C1 segment of cervical spinal cord (tissue), 14 donors: Measurements from ENCODE around the gene EXOC6B.
"Not testable (repeated sequence)": the region's sequence is repeated elsewhere in the genome, so short reads cannot be mapped to it uniquely, and the experiment has no call there.

Source experiments
- DNase-seq, 14 donors: peaks; one replicate each; lab custom pipeline; 2025; lab: John Stamatoyannopoulos, UW

Gene EXOC6B

DNA sequence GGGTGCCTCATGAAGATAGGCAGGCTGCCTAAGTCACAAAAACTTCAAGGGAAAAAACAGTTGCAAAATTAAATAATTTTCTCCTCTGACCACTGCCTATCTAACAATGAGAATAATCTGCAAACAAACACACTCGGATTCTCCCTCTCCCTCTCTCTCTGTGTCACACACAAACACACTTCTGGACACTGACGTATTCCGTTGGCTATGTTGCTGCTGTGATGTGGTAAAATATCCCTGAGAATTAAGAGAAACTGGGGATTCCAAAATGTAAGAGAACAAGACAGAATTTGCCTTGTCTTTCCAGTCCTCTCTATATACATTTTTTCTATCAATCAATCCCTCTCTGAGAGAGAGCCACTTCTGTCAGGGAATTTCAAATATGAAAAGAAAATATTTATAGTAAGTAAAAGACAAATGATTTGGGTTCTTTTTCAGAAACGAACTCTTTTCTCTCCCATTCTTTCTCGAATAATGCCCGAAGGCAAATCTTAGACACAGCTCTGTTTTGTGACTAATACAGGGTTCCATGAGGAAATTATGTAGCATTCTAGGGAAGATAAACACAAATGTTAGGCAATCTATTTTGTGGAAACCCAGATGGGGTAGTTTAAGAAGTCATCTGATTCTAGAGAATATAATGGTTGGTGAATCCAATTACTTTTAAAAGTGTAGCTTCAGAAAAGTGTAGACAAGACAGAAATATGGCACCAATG is 367.9 kb downstream of the EXOC6B start:
- no peak for DNase-seq

DNA sequence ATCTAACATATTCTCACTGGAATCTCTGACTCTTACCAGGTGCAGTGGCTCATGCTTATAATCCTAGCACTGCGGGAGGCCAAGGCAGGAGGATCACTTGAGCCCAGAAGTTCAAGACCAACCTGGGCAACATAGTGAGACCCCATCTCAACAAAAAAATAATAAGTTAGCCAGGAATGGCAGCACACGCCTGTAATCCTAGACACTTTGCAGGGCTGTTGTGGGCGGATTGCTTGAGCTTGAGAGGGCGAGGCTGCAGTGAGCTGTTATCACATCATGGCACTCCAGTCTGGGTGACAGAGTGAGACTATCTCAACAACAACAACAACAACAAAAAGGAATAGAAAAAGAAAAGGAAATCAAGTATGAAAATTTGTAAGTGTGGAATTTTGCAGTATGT is 371.6 kb downstream of the EXOC6B start:
- no peak for DNase-seq

DNA sequence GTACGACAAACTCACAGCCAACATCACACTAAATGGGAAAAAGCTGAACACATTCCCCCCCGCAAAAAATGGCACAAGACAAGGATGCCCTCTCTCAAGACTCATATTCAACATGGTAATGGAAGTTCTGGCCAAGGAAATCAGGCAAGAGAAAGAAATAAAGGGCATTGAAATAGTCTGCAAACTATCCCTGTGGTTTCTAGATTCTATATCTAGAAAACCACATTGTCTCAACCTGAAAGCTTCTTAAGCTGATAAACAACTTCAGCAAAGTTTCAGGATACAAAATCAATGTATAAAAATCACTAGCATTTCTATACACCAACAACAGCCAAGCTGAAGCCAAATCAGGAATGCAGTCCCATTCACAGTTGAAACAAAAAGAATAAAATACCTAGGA is 383.6 kb downstream of the EXOC6B start:
- DNase-seq, result no peak

DNA sequence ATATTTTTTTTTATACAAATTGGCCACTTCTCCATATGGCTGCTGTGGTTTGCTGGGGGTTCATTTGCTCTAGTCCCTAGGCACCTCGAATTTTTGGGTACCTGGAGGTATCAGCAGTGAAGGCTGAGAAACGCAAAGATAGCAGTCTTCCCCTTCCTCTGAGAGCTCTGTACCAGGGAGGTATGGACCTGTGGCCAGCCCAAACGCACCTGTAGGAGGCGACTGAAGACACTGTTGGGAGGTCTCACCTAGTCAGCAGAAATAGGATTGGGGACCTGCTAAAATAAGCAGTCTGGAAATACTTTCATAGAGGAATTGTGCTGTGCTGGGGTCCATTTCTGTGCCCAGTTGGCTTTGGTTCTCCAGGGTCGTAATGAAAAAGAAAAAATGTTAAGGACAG is 385.9 kb downstream of the EXOC6B start:
- no peak for DNase-seq

DNA sequence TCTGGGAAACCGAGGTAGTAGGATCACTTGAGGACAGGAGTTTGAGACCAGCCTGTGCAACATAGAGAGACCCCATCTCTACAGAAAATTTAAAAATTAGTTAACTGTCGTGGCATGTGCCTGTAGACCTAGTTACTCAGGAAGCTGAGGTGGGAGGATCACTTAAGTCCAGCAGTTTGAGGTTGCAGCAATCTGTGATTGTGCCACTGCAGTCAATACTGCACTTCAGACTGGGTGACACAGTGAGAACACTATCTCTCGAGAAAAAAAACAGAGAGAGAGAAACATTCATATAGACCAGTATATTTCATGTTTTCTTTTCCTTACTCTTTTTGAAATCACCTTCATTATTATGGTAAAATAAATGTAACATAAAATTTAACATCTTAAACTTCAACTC is 387.5 kb downstream of the EXOC6B start:
- no peak for DNase-seq

DNA sequence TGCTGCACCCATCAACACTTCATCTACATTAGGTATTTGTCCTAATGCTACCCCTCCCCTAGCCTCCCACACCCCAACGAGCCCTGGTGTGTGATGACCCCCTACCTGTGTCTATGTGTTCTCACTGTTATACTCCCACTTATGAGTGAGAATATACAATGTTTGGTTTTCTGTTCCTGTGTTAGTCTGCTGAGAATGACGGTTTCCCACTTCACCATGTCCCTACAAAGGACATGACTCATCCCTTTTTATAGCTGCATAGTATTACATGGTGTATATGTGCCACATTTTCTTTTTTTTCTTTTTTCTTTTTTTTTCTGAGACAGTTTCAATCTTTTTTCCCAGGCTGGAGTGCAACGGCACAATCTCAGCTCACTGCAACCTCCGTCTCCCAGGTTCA is 394.1 kb downstream of the EXOC6B start:
- DNase-seq, result no peak

DNA sequence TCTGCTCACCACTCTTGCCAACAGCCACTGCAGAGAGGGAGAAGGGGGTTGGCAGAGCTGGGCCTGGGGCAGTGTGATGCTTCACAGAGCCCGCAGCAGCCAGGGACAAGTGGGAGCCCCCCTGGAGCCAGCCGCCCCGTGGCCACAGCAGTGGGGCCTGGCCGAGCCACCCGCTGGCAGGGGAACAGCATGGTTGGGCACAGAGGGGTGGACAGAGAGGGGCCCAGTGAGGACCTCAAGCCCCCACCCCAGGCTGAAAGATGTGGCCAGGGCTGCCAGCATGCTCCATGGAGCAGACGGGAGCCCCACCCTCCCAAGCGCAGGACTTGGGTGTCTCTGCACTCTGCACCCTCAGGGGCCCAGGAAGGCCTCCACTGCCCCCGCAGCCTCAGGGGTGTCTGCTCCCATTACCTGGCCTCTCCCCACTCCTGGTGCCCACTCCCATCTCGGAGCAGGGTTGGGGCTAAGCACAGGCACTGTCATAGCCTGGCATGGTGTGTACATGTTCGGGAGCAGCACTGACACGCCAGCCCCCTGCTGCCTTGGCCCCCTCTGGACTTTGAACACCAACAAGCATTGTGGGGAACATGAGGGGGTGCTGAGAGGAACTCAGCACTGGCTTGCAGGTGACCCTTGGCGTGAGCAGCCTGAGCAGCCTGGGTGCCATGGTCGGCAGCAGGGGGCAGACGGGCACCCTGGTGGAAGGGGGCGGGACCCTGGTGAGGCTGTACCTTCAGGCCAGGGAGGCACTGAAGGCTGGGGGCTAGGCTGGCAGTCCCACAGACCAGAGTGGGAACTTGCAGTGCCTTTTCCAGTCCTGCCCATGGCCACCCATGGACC is 398.6 kb downstream of the EXOC6B start:
- no peak for DNase-seq

DNA sequence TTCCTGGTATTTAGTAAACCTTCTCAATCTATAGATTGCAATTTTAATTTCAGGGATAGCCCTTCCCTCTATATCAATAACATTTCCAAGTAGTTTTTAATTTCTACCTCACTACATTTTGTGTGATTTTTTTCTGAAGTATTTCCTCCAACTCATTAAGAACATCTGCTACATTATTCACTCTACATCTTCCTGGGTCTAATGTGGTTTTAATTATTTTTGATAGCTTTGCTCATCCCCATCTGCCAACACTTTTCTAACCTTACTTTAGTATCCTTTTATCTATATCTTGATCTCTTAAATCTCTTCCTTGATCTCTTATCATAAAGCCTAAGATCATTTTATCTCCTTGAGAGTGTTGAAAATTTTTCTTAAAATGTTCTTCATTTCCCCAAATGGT is 399.8 kb downstream of the EXOC6B start:
- no peak for DNase-seq

DNA sequence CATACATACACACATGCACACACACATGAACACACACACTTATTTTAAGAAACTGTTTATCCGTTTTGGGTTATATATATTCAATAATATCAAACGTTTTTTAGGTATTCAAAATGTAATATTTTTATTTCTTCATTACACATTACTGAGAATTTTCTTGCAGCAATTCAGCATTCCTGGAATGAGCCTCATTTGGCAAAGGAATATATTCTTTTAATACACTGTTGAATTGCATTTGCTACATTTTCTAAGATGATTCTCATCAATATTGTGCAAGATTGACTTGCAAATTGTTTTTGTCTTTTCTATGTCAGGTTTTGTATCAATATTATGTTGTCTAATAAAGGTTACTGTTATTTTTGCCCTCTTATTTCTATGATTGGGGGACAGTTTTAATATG is 402.1 kb downstream of the EXOC6B start:
- no peak for DNase-seq

DNA sequence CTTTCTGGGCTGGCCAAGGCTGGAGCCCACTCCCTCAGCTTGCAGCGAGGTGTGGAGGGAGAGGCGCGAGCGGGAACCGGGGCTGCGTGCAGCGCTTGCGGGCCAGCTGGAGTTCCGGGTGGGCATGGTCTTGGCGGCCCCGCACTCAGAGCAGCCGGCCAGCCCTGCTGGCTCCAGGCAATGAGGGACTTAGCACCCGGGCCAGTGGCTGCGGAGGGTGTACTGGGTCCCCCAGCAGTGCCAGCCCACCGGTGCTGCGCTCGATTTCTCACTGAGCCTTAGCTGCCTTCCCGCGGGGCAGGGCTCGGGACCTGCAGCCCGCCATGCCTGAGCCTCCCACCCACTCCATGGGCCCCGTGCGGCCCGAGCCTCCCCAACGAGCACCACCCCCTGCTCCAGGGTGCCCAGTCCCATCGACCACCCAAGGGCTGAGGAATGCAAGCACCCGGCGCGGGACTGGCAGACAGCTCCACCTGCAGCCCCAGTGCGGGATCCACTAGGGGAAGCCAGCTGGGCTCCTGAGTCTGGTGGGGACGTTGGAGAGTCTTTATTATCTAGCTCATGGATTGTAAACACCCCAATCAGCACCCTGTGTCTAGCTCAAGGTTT is 404.0 kb downstream of the EXOC6B start:
- not testable (repeated sequence) for DNase-seq

DNA sequence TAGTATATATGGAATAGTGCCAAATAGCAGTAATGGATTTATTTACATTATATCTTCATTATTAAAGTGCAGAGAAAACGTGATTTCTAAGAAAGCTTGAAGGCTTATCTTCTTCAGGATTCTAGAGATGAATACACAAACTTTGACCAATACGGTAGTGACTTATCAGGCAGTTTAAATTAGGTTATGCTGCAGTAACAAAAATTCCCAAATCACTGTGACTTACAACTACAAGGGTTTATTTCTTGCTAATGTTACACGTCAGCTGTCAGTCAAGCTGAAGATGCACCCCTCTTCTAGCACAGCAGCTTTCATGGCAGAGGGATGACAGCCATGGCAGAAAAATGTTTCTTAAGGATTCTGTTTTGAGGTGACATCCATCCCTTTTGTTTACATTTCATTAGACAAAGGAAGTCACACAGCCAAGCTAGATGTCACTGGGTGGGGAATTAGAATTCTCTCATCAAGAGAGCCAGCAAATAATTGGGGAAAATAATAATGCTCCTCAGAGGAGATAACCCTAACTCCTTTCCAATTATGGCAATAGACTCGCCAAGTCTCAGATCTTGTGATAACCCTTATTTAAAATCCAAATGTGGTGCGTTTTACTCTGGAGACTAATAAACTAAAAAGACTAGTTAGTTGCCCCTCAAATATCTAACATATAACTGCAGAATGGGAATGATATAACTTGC is 409.9 kb downstream of the EXOC6B start:
- no peak for DNase-seq

DNA sequence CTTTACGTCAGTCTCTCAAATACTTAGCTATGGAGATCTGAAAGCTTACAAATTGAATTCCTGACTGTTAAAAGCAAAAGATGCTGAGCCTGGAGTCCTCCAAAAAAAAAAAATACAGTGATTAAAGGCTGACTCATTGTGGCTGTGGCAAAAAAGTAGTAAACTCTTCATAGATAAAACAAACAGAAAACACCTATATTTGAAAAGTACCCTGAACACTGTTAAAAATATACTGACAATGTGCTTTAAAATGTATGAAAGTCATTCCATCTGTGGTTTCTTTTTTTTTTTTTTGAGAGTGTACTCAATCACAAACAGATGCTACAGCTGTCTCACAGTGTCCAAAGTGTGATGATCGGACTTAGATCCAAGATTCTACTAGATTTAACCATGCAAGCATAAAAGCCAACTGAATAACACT is 410.6 kb downstream of the EXOC6B start:
- DNase-seq, result no peak

DNA sequence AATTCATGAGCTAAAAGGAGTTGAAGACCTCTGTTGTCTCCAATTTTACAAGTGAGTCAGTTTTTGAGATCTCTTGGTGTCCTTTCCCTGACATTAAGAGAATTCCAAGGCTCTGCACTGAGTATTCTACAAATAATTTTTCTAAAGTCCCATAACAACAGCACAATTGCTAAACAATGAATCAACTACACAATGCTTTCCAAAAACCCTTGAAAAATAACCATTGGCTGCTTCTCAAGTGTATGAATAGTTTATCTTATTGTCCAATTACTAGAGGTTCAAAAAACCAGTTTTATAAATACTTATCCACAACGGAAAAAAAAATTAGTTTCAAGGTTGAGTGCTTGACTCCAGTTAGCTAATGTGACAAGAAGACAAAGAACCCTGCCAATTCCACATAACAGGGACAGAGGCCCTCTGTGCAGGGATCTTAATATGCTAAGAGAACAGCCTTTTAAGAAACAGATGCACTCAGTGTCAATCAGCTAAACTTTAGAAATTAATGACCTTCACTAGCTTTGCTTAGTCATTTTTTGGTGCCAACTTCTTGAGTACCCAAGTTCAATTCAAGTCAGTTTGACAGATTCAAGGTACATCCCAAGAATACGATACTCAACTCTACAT is 411.6 kb downstream of the EXOC6B start:
- DNase-seq, result peak in 2 of 14 donors; percentile 1 to 3

DNA sequence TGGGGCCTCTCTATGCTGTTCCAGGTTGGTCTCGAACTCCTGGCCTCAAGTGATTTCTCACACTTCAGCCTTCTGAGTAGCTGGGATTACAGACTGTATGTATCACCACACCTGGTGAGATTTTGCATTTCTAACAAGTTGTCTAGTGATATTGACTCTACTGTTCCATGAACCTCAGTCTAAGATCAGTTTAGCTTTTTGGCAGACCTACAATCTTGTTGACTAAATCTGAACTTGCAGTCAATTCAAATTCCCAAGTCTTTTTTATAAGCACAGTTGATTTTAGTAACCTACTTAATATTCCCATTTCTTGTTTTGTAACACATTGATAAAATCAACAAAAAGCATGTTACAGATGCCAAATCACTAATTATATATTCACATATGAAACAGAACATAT is 412.1 kb downstream of the EXOC6B start:
- no peak for DNase-seq

DNA sequence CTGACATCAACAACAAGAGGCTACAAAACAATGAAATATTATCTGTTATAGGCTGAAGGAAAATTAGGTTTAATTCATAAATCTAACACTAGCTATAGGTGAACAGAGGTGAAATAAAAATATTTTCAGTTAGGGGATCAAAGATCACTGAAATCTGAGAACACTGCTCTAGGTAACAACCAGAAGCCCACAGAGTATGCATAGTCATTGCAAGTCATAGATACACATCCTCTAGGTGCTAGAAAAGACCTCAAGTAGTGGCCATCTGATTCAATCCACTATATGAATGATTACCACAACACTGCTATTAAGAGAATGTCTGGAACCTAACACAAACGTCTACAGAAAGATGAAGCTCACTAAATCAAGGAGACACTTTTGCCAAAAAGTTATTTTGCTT is 413.6 kb downstream of the EXOC6B start:
- no peak for DNase-seq

DNA sequence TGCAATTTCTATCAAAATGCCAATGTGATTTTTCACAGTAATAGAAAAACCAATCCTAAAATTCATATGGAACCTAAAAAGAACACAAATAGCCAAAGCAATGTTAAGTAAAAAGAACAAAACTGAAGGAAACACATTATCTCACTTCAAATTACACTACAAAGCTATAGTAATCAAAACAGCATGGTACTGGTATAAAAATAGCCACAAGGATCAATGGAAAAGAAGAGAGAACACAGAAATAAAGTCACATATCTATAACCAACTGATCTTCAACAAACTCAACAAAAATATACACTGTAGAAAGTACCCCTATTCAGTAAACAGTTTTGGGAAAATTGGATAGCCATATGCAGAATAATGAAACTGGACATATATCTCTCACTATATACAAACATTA is 426.0 kb downstream of the EXOC6B start:
- DNase-seq, result no peak

DNA sequence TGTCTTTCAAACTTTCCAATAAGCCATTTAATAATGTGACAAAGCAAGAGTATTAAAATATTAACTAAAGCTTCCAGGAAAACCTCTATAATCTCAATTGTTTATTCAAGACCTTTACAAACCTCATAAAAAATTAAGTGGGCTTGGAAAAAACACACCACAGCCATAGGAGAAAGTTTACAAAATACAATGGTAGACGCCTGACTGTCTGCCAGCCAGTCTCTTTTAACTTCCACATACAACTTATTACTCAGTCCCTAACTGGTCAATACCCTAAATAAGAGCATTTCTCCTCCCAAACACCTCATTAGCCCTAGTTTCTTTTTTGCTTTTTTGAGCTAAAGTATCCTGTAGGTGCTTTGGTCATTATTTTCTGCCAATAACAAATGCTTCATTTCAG is 430.7 kb downstream of the EXOC6B start:
- DNase-seq, result no peak

DNA sequence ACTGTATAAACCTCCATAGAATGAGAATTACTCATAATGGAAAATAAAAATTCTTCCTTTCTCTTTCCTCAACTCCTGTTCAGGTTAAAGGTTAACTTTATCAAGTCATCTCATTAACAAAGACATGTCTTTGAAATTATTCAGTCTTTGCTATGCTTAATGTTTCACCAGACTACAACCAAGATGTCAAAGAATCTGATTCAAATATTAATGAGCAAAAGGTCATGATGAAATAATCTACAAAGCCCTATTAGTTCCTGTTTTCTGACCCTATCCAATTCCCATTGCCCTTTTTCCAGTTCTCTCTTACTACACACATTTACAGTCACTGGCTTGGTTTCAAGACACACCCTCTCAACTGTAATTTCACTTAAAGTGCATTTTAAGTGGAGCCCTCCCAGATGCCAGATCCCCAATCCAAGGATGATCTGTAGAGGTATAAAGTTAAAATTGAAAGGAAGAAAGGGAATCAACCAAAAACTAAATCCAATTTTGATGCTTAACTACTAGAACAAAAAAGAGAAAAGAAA is 431.2 kb downstream of the EXOC6B start:
- no peak for DNase-seq

DNA sequence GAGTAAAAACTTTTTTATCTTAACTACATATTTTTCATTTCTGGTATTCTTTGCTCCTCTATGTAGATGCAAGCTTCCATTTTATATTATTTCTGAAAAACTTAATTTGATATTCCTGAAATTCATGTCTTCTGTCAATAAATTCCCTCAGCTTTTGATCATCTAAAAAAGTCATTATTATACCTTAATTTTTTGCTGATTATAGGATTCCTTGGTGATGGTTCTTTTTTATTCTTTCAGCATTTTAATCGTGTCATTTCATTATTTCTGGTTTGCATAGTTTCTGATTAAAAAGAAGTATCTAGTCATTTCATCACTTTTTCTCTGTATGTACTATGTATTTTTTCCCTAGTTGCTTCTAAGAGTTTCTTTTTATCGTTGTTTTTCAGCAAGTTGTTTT is 436.4 kb downstream of the EXOC6B start:
- no peak for DNase-seq

DNA sequence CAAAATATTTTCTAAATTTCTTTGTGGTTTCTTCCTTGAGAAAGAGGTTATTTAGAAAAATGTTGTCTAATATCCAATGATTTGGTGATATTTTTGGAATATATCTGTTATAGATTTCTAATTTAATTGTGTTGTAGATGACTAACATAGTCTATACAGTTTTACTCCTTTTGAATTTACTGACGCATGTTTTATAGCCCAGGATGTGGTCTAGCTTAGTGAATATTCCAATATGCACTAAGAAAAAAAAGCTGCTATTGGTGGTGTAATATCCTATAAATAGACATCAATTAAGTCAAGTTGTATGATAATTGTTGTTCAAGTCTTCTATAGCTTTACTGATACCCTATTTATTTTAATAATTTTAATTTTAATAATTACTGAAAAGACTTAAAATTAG is 437.6 kb downstream of the EXOC6B start:
- no peak for DNase-seq

DNA sequence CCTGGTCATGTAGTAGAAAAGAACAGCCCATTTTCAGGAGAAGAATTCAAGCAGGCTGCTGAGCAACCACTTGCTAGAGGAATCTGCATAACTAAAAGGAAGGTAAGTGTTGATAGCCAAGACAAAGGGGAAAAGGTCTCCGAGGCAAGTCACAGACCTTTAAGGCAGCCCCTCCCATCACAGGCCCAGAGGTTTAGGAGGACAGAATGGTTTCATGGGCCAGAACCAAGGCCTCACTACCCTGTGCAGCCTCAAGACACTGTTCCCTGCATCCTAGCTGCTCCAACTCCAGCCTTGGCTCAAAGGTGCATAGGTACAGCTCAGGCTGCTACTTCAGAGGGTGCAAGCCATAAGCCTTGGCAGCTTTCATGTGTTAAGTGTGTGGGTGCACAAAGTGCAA is 439.5 kb downstream of the EXOC6B start:
- DNase-seq, result no peak
